Suprapubic skin (tissue), 4 donors: ENCODE data around the gene PLA2R1. TPM values are rescaled to one million over a fixed set of nuclear protein-coding genes. Genes with fewer than 3 reads are reported as not detected.

Source experiments
- DNase-seq, 2 donors: peaks; one replicate each; pipeline ENCODE4 v3.0.0-alpha.2; 2019; ENCODE audit warnings: low spot score in 2 of 2
- H3K27ac ChIP-seq: fragments of 200-600 bp; sonication (generic); one replicate; pipeline ENCODE4 v1.5.1; 2019
- H3K27me3 ChIP-seq: fragments of 200-600 bp; sonication (generic); one replicate; pipeline ENCODE4 v1.5.1; 2019
- H3K36me3 ChIP-seq: fragments of 200-600 bp; sonication (generic); one replicate; pipeline ENCODE4 v1.5.1; 2019
- H3K4me1 ChIP-seq: fragments of 200-600 bp; sonication (generic); one replicate; pipeline ENCODE4 v1.5.1; 2019
- H3K4me3 ChIP-seq: fragments of 200-600 bp; sonication (generic); one replicate; pipeline ENCODE4 v1.5.1; 2019; ENCODE audit warnings: mild to moderate bottlenecking
- H3K9me3 ChIP-seq: fragments of 200-600 bp; sonication (generic); one replicate; pipeline ENCODE4 v1.5.1; 2019
- EP300 ChIP-seq: sonication (generic); formaldehyde crosslinking; IDR thresholded peaks from one replicate; pipeline ENCODE4 v1.6.1; 2017; ENCODE audit warnings: antibody characterized with exemption
- POLR2A ChIP-seq, 2 donors: fragments of 450-650 bp; IDR thresholded peaks; one replicate each; pipeline ENCODE4 v1.6.1; 2017; ENCODE audit warnings: antibody characterized with exemption in 2 of 2, mild to moderate bottlenecking in 2 of 2, moderate library complexity in 2 of 2
- POLR2AphosphoS5 ChIP-seq, 3 donors: sonication (generic); formaldehyde crosslinking; IDR thresholded peaks; one replicate each; pipeline ENCODE4 v1.6.1; 2017; ENCODE audit warnings: antibody characterized with exemption in 3 of 3
- WGBS: methylation state at CpG from one replicate; pipeline ENCODE4 v1.1.5; 2018; 5-methylcytosine and 5-hydroxymethylcytosine counted together
- total RNA-seq, 4 donors: library from RNA; depleted of rRNA; stranded (reverse); fragments of >200 nt; gene quantifications; one replicate each; pipeline ENCODE4 v1.1.0, GENCODE V29; 2016
- TF ChIP-seq, protein P1 (sequence below), 2 donors: fragments of 200-600 bp in 1 of 2; fragments of 450-650 bp in 1 of 2; sonication (generic) in 1 of 2; IDR thresholded peaks; one replicate each; pipeline ENCODE4 v1.5.1; 2016 to 2019; ENCODE audit warnings: antibody characterized with exemption in 2 of 2, mild to moderate bottlenecking in 1 of 2, moderate library complexity in 1 of 2

PLA2R1 gene
- total RNA-seq, 4 donors from 2014 or later: 31.3 to 68.8 (median 40.8) TPM

DNA sequence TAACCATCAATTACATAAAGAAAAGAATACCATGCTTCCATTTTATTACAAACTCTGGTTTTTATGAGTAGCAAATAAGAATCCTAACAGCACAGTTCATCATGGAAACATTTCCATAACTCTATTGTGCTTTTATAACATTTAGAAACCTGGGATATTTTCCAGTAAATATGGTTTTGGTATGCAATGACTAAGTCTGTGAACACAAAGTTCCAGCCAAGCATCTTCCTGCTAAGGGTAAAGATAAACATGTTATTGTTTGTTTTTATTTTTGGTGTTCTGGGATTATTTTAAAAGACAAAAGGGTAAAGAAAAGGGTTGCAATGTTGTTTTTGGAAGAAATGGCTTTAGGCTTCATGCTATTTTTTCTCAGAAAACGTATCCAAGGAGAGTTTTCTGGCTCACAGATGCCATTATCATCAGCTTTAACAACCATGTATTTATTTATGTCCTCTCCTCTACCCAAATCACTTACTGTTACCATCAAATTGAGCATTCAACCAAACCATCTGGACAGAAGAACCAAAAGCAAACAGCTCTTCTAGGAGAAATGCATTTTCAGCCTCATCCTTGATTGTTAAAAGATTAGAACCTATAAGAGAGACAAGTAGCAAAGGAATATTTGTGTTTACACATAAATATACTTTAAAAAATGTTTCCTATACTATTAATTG is 116.0 kb downstream of the PLA2R1 start:
- Histone ChIP-seq H3K36me3 (peaks cover 11% of the 10 kb centered on the region), H3K9me3 (no peaks in the 10 kb centered on the region), H3K27me3 (no peaks in the 10 kb centered on the region), H3K4me1 (peaks cover 5% of the 10 kb centered on the region), H3K27ac (peak overlapping the region; percentile 69), H3K4me3 (no peak overlapping the region)
- TF ChIP-seq, protein P1, sequence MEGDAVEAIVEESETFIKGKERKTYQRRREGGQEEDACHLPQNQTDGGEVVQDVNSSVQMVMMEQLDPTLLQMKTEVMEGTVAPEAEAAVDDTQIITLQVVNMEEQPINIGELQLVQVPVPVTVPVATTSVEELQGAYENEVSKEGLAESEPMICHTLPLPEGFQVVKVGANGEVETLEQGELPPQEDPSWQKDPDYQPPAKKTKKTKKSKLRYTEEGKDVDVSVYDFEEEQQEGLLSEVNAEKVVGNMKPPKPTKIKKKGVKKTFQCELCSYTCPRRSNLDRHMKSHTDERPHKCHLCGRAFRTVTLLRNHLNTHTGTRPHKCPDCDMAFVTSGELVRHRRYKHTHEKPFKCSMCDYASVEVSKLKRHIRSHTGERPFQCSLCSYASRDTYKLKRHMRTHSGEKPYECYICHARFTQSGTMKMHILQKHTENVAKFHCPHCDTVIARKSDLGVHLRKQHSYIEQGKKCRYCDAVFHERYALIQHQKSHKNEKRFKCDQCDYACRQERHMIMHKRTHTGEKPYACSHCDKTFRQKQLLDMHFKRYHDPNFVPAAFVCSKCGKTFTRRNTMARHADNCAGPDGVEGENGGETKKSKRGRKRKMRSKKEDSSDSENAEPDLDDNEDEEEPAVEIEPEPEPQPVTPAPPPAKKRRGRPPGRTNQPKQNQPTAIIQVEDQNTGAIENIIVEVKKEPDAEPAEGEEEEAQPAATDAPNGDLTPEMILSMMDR (IDR thresholded peaks at IDR 0.05): no peak
- TF ChIP-seq EP300 (no peak), POLR2A (IDR thresholded peaks at IDR 0.05) (no peak), POLR2AphosphoS5 (IDR thresholded peaks at IDR 0.05) (no peak)
- 43% methylated on average over 1 of the region's 1 CpG for WGBS
- DNase-seq: no peak

DNA sequence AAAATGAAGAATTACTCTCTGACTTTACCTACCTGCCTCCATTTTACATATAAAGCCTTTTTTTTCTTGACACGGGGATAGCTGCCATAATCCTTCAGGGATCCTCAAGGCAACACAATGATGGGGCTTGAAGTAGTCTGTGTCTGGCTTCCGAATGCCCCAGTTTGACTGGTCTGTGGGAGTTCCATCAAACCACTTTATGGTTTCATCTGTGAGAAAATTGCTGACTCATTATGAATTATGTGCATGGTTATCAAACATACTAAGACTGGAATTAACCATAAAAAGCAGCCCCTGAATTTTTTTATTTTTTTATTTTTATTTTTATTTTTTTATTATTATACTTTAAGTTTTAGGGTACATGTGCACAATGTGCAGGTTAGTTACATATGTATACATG is 117.5 kb downstream of the PLA2R1 start:
- Histone ChIP-seq H3K27ac (no peak overlapping the region), H3K9me3 (no peaks in the 10 kb centered on the region), H3K36me3 (peaks cover 4% of the 10 kb centered on the region), H3K4me3 (no peak overlapping the region), H3K4me1 (peaks cover 5% of the 10 kb centered on the region), H3K27me3 (no peaks in the 10 kb centered on the region)
- no peak for DNase-seq
- TF ChIP-seq EP300 (no peak), POLR2AphosphoS5 (IDR thresholded peaks at IDR 0.05) (no peak), POLR2A (IDR thresholded peaks at IDR 0.05) (no peak)
- TF ChIP-seq, protein P1 (IDR thresholded peaks at IDR 0.05): no peak
- 90% methylated on average over 2 of the region's 2 CpGs for WGBS

DNA sequence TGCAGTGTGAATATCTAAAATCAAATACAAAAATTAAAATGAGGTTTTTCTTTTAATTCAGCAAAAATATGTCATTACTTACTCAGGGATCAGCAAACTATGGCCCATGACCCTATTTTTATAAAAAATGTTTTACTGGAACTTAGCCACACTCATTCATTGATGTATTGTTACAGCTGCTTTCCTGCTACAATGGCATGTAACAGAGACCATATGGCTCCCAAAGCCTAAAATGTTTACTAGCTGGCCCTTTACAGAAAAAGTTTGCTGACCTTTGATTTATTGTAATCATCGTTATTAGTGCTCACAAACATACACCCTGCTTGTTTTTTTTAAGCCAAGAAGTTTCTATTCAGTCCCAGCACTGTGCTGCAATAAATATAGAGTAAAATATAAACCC is 120.3 kb downstream of the PLA2R1 start:
- Histone ChIP-seq H3K27me3 (no peaks in the 10 kb centered on the region), H3K4me3 (no peak overlapping the region), H3K36me3 (no peaks in the 10 kb centered on the region), H3K27ac (no peak overlapping the region), H3K4me1 (peaks cover 5% of the 10 kb centered on the region), H3K9me3 (no peaks in the 10 kb centered on the region)
- TF ChIP-seq POLR2A (IDR thresholded peaks at IDR 0.05): no peak
- DNase-seq: no peak
- WGBS: 69% methylated on average over 1 of the region's 1 CpG

DNA sequence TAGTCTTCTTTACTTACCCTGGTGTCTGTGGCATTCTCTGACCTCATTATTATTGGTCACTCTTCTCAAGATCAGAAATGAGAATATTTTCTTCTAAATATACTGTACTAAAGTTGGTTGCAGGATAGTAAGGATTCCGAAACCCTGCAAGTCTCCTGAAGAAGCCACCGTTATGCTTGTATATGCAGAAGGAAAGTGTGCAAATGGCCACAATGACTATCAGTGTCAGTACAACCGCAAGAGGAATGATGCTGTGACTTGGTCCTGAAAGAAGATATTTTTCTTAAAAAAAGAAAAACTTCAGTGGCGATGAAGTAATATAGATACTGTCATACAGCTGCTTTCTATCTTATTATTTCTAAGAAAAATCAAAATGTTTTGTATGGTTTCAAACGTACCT is 120.7 kb downstream of the PLA2R1 start:
- TF ChIP-seq POLR2AphosphoS5 (IDR thresholded peaks at IDR 0.05): no peak
- no peak for TF ChIP-seq EP300
- TF ChIP-seq POLR2A (IDR thresholded peaks at IDR 0.05): no peak
- TF ChIP-seq, protein P1 (IDR thresholded peaks at IDR 0.05): no peak
- H3K36me3 ChIP-seq: no peaks in the 10 kb centered on the region
- H3K4me1 ChIP-seq: peaks cover 4% of the 10 kb centered on the region
- H3K27me3 ChIP-seq: no peaks in the 10 kb centered on the region
- DNase-seq: no peak
- no peak overlapping the region for H3K4me3 ChIP-seq
- no peaks in the 10 kb centered on the region for H3K9me3 ChIP-seq
- 84% methylated on average over 5 of the region's 5 CpGs for WGBS
- no peak overlapping the region for H3K27ac ChIP-seq

DNA sequence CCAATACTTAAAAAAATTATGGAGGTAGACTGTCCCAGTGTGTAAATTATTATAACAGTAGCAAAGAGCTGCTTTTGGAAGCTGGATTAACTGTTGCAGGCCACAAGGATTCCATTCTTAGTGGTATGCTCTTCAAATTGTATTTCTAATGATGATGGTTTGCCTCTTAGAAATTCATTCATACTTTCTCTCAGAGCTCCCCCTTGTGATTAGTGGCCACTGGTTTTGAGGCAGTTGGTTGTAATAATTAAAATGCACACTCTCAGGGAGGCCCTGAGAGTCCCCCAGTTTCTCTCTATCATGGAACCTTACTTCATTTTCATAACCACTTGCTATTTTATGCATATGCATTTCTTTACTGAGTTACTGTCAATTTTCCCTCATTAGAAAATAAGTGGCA is 122.5 kb downstream of the PLA2R1 start:
- DNase-seq: no peak
- TF ChIP-seq POLR2A (IDR thresholded peaks at IDR 0.05) (no peak), POLR2AphosphoS5 (IDR thresholded peaks at IDR 0.05) (no peak), EP300 (no peak)
- TF ChIP-seq, protein P1 (IDR thresholded peaks at IDR 0.05): no peak
- Histone ChIP-seq H3K9me3 (no peaks in the 10 kb centered on the region), H3K36me3 (no peaks in the 10 kb centered on the region), H3K27me3 (no peaks in the 10 kb centered on the region), H3K4me1 (no peaks in the 10 kb centered on the region), H3K27ac (no peak overlapping the region), H3K4me3 (no peak overlapping the region)

DNA sequence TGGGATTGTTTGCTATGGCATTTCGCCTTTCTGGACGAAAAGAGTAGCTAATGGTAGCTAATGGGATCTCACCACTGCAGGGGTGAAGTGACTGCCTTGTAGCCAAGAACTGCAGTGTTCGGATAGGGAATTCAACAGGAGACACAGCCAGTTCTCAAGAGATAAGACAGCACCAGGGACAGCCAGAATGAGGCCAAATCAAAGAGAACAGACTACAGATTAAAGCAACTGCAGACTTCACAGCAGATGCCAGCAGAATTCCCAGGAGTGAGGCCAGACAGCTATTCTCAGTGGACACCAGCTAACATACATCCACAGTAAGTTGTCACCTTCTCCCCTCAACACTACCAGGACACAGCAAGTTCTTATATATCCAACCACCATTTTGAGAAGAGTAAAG is 124.0 kb downstream of the PLA2R1 start:
- Histone ChIP-seq H3K36me3 (no peaks in the 10 kb centered on the region), H3K27me3 (no peaks in the 10 kb centered on the region), H3K27ac (no peak overlapping the region), H3K4me1 (no peaks in the 10 kb centered on the region), H3K9me3 (no peaks in the 10 kb centered on the region), H3K4me3 (no peak overlapping the region)
- no peak for DNase-seq
- no peak for TF ChIP-seq POLR2AphosphoS5 (IDR thresholded peaks at IDR 0.05)
- TF ChIP-seq EP300: no peak
- TF ChIP-seq, protein P1 (IDR thresholded peaks at IDR 0.05): no peak
- no peak for TF ChIP-seq POLR2A (IDR thresholded peaks at IDR 0.05)
- 89% methylated on average over 3 of the region's 3 CpGs for WGBS
